HepG2 (cell line): ENCODE data around the gene RHBG. TPM values are rescaled to one million over a fixed set of nuclear protein-coding genes. Genes with fewer than 3 reads are reported as not detected.

Source experiments
- ARNTL ChIP-seq: sonication (generic); formaldehyde crosslinking; IDR thresholded peaks from 2 replicates; pipeline ENCODE4 v1.4.0; 2020; ENCODE audit warnings: mild to moderate bottlenecking, missing genetic modification reagents
- CSRNP2 ChIP-seq: sonication (generic); formaldehyde crosslinking; conservative IDR thresholded peaks from 2 replicates; pipeline ENCODE4 v1.8.0; 2022; ENCODE audit warnings: low read depth, missing genetic modification reagents
- EP300 ChIP-seq, 3 experiments: sonication (generic) in 1 of 3; formaldehyde crosslinking in 1 of 3; IDR thresholded peaks; 2 replicates each; pipeline versions ENCODE4 v1.5.1 to v1.6.1; 2011 to 2020; ENCODE audit warnings: low read depth in 2 of 3, low read length in 2 of 3, borderline replicate concordance in 1 of 3, improper control_type of control experiment in 1 of 3, mild to moderate bottlenecking in 1 of 3, missing genetic modification reagents in 1 of 3, moderate library complexity in 1 of 3
- FOSL2 ChIP-seq: sonication (generic); formaldehyde crosslinking; IDR thresholded peaks from 2 replicates; pipeline ENCODE4 v1.4.0; 2020; ENCODE audit warnings: missing genetic modification reagents
- KDM1A ChIP-seq: IDR thresholded peaks from 2 replicates; pipeline ENCODE4 v1.6.1; 2016; ENCODE audit warnings: missing compliant biosample characterization
- NCOA2 ChIP-seq: sonication (generic); formaldehyde crosslinking; IDR thresholded peaks from 2 replicates; pipeline ENCODE4 v1.8.0; 2022; ENCODE audit warnings: inconsistent platforms
- NR2F6 ChIP-seq, 2 experiments: IDR thresholded peaks; 2 replicates each; pipeline ENCODE4 v1.6.1; 2016; ENCODE audit warnings: antibody characterized with exemption in 1 of 2, mild to moderate bottlenecking in 1 of 2
- RAD51 ChIP-seq: fragments of 450-650 bp; IDR thresholded peaks from 2 replicates; pipeline ENCODE4 v1.6.1; 2016; ENCODE audit warnings: borderline replicate concordance
- SKIL ChIP-seq: sonication (generic); formaldehyde crosslinking; IDR thresholded peaks from 2 replicates; pipeline ENCODE4 v1.8.0; 2022; ENCODE audit warnings: missing genetic modification reagents, mild to moderate bottlenecking, moderate library complexity, borderline replicate concordance
- SOX13 ChIP-seq, 3 experiments: fragments of 450-650 bp in 1 of 3; sonication (generic) in 1 of 3; formaldehyde crosslinking in 1 of 3; IDR thresholded peaks in 2 of 3; conservative IDR thresholded peaks in 1 of 3; 2 replicates each; pipeline versions ENCODE4 v1.5.0 to v1.6.1; 2016 to 2020; ENCODE audit warnings: antibody characterized with exemption in 1 of 3, mild to moderate bottlenecking in 1 of 3, missing compliant biosample characterization in 1 of 3, missing genetic modification reagents in 1 of 3, moderate library complexity in 1 of 3
- SP140L ChIP-seq: sonication (generic); formaldehyde crosslinking; IDR thresholded peaks from 2 replicates; pipeline ENCODE4 v1.4.0; 2020; ENCODE audit warnings: missing genetic modification reagents, borderline replicate concordance
- polyA plus RNA-seq, 8 experiments: library from polyadenylated mRNA; depleted of rRNA in 3 of 8; stranded (reverse) in 7 of 8; unstranded in 1 of 8; fragments of >200 nt; fragmentation: Illumina TruSeq in 4 of 8; extraction: Trizol in 4 of 8; gene quantifications; 2 replicates each; pipeline versions ENCODE4 v1.2.1 to v1.2.3, GENCODE V29; 2011 to 2016; ENCODE audit warnings: low read depth in 4 of 8, missing spikeins in 1 of 8, mixed read lengths in 1 of 8; ENCODE audit not compliant: insufficient read depth in 1 of 8
- total RNA-seq, 5 experiments: library from RNA; depleted of rRNA; stranded (reverse); fragments of >200 nt; fragmentation: Illumina TruSeq; extraction: Trizol; gene quantifications; 2 replicates each; pipeline ENCODE4 v1.2.3, GENCODE V29; 2016; ENCODE audit warnings: low read depth in 1 of 5
- TF ChIP-seq, protein P1 (sequence below): IDR thresholded peaks from 2 replicates; pipeline ENCODE4 v1.4.0; 2020; ENCODE audit warnings: mild to moderate bottlenecking, missing genetic modification reagents
- TF ChIP-seq, protein P2 (sequence below): sonication (generic); formaldehyde crosslinking; IDR thresholded peaks from 2 replicates; pipeline ENCODE4 v1.8.0; 2022; ENCODE audit warnings: missing genetic modification reagents, low read depth, mild to moderate bottlenecking, borderline replicate concordance
- TF ChIP-seq, protein P3 (sequence below): sonication (generic); formaldehyde crosslinking; IDR thresholded peaks from 2 replicates; pipeline ENCODE4 v1.4.0; 2020; ENCODE audit warnings: missing genetic modification reagents
- TF ChIP-seq, protein P4 (sequence below): sonication (generic); formaldehyde crosslinking; IDR thresholded peaks from 2 replicates; pipeline ENCODE4 v1.4.0; 2020; ENCODE audit warnings: missing genetic modification reagents, borderline replicate concordance

RHBG gene
- total and polyA plus RNA-seq, 2 of the 13 experiments (the other 11 are each of a cell fraction or from before 2014, with no cell fraction given), result 61.8 to 73.5 TPM

DNA sequence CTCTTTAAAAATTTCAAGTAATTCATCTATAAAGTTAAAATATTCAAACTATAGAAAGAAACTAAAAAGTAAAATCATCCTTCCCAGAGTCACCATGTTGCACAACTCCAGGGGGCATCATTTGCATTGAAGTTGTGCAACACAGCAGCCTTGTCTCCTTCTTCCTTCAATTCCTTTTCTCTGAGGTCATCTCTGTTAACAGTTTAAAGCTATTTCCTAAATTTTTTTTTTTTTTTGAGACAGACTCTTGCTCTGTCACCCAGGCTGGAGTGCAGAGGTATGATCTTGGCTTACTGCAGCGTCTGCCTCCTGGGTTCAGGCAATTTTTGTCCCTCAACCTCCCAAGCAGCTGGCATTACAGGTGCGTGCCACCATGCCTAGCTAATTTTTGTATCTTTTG is 7.1 kb downstream of the RHBG start (continued):
- TF ChIP-seq, protein P1, sequence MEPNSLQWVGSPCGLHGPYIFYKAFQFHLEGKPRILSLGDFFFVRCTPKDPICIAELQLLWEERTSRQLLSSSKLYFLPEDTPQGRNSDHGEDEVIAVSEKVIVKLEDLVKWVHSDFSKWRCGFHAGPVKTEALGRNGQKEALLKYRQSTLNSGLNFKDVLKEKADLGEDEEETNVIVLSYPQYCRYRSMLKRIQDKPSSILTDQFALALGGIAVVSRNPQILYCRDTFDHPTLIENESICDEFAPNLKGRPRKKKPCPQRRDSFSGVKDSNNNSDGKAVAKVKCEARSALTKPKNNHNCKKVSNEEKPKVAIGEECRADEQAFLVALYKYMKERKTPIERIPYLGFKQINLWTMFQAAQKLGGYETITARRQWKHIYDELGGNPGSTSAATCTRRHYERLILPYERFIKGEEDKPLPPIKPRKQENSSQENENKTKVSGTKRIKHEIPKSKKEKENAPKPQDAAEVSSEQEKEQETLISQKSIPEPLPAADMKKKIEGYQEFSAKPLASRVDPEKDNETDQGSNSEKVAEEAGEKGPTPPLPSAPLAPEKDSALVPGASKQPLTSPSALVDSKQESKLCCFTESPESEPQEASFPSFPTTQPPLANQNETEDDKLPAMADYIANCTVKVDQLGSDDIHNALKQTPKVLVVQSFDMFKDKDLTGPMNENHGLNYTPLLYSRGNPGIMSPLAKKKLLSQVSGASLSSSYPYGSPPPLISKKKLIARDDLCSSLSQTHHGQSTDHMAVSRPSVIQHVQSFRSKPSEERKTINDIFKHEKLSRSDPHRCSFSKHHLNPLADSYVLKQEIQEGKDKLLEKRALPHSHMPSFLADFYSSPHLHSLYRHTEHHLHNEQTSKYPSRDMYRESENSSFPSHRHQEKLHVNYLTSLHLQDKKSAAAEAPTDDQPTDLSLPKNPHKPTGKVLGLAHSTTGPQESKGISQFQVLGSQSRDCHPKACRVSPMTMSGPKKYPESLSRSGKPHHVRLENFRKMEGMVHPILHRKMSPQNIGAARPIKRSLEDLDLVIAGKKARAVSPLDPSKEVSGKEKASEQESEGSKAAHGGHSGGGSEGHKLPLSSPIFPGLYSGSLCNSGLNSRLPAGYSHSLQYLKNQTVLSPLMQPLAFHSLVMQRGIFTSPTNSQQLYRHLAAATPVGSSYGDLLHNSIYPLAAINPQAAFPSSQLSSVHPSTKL, result peak; percentile 26; the same call in 1 of the 2 replicates
- TF ChIP-seq ARNTL (CRISPR knock-in tag), result no peak
- no peak for TF ChIP-seq SOX13 (IDR thresholded peaks at IDR 0.05)
- TF ChIP-seq SOX13 (CRISPR knock-in tag; conservative IDR thresholded peaks at IDR 0.05 in 1 of 2, IDR thresholded peaks at IDR 0.05 in 1 of 2), result 0 out of 4 replicates have a peak, but pooled peaks of 1 of the 2 experiments have one; percentile 12
- TF ChIP-seq CSRNP2 (CRISPR knock-in tag), result no peak
- TF ChIP-seq, protein P2, sequence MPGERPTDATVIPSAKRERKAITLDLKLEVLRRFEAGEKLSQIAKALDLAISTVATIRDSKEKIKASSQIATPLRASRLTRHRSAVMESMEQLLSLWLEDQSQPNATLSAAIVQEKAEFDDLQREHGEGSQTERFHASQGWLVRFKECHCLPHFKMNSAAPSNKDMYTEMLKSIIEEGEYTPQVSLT, result no peak
- peak; percentile 81 for TF ChIP-seq FOSL2 (CRISPR knock-in tag)
- TF ChIP-seq NCOA2 (CRISPR knock-in tag), result peak; percentile 58
- TF ChIP-seq RAD51, result no peak
- no peak for TF ChIP-seq SP140L (CRISPR knock-in tag)
- TF ChIP-seq EP300 (IDR thresholded peaks at IDR 0.05; ENCODE audit: low read depth in 2 of 2, low read length in 2 of 2), result peak; percentile 52 to 56; a peak in 2 of 4 replicates
- no peak for TF ChIP-seq EP300 (CRISPR knock-in tag; IDR thresholded peaks at IDR 0.05; ENCODE audit: borderline replicate concordance)
- TF ChIP-seq NR2F6 (IDR thresholded peaks at IDR 0.05), result no peak
- TF ChIP-seq NR2F6 (CRISPR knock-in tag; IDR thresholded peaks at IDR 0.05), result 0 out of 2 replicates have a peak, but pooled peaks have one; percentile 41
- TF ChIP-seq, protein P3, sequence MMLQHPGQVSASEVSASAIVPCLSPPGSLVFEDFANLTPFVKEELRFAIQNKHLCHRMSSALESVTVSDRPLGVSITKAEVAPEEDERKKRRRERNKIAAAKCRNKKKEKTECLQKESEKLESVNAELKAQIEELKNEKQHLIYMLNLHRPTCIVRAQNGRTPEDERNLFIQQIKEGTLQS (CRISPR knock-in tag), result peak; percentile 73; the same call in 1 of the 2 replicates
- no peak for TF ChIP-seq SKIL (CRISPR knock-in tag)
- 0 out of 2 replicates have a peak, but pooled peaks have one; percentile 20 for TF ChIP-seq KDM1A (CRISPR knock-in tag)
- TF ChIP-seq, protein P4, sequence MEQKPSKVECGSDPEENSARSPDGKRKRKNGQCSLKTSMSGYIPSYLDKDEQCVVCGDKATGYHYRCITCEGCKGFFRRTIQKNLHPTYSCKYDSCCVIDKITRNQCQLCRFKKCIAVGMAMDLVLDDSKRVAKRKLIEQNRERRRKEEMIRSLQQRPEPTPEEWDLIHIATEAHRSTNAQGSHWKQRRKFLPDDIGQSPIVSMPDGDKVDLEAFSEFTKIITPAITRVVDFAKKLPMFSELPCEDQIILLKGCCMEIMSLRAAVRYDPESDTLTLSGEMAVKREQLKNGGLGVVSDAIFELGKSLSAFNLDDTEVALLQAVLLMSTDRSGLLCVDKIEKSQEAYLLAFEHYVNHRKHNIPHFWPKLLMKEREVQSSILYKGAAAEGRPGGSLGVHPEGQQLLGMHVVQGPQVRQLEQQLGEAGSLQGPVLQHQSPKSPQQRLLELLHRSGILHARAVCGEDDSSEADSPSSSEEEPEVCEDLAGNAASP (CRISPR knock-in tag), result 0 out of 2 replicates have a peak, but pooled peaks have one; percentile 19
